Measurements from ENCODE around the gene TP63.

TP63 gene

GRCh38 chr3:189927975-189928895 lies 297.0 kb downstream of the TP63 start:
- H3K4me3 Mint-ChIP-seq: no peak overlapping the region
- no peak overlapping the region for H3K27ac Mint-ChIP-seq (ENCODE audit: low read depth)
- peaks cover 20% of the 10 kb centered on the region for H3K27me3 Mint-ChIP-seq
- DNase-seq (ENCODE audit: low spot score in 2 of 2) (no peak), ATAC-seq (replicated peaks; ENCODE audit: extremely low read depth, poor library complexity, severe bottlenecking) (no peak)
- H3K4me1 Mint-ChIP-seq: no peaks in the 10 kb centered on the region
- H3K9me3 Mint-ChIP-seq: no peaks in the 10 kb centered on the region
- H3K36me3 Mint-ChIP-seq (ENCODE audit: insufficient read depth): no peaks in the 10 kb centered on the region

DNA sequence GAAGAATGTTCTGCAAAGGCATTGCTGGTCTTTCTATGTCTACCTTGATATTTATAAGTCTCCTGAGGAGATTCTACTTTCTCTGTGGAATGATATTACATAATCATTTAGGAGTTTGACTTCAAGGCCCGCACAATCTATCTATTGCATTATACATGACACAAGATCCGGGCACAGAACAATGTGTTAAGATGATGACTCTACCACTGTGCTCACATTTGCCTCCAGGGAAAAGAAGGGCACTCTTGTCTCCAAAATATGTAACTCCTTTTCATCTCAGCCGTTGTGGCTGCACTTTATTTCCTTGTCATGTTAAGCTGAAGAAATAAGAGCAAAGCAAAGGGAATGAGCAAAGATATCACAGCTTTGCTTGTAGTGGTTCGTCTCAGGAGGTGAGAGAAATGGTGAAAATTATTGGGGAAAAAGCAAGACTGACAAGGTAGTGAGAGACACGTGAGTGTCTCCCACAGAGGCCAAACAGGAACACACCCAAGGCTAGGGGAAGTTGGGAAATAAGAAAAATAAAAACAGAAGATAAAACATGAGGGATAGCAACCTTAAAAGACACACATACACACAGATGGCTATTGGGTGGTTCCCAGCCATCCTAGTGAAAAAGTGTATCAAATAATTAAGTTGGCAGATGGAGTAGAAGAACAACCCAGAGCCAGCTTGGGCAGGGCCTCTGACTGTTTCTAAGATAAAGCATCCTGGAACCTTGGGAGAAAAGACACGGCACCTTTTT lies 305.2 kb downstream of the TP63 start:
- Mint-ChIP-seq H3K4me3 (no peak overlapping the region), H3K9me3 (no peaks in the 10 kb centered on the region), H3K27me3 (peaks cover 38% of the 10 kb centered on the region), H3K4me1 (no peaks in the 10 kb centered on the region), H3K27ac (ENCODE audit: low read depth) (no peak overlapping the region), H3K36me3 (ENCODE audit: insufficient read depth) (no peaks in the 10 kb centered on the region)
- DNase-seq (ENCODE audit: low spot score in 2 of 2): no peak
- ATAC-seq (replicated peaks; ENCODE audit: extremely low read depth, poor library complexity, severe bottlenecking): no peak

DNA sequence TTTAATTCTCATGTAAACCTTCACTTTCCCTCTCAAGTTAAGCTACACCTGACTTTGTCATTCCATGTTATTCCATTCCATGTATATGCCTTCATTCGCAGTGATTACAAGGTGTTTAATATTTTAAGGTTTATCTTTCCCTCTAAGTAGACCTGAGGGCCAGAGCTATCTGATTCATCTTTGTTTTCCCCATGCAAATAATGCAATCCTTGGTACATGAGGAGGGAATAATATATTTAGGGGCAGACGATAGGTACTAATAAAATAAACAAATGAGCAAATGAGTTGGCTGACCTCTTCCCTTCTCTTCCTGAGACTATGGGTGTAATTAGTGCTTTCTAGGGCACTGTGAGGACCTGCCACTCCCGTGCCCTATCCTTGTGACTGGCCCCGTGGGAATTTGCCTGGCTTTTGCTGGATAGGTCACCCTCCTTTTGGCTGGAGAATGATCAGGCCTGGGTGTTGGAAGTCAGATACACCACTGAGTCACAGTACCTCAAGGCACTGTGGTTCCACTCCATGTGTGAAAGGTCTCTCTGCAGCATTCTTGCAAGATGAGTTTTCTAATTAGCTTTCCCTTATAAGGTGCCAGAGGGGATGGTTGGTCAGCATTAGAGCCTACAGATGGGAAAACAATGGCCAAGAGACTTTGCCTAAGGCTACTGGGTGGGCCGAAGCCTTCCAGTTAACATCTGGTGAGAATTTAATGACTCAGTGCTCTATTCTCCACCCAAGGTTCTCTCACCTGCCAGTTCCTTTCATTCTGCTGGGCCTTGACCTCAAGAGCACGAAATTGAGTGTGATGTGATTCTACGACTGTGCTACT lies 306.3 kb downstream of the TP63 start:
- ATAC-seq (replicated peaks; ENCODE audit: extremely low read depth, poor library complexity, severe bottlenecking): no peak
- no peaks in the 10 kb centered on the region for H3K4me1 Mint-ChIP-seq
- H3K9me3 Mint-ChIP-seq: no peaks in the 10 kb centered on the region

DNA sequence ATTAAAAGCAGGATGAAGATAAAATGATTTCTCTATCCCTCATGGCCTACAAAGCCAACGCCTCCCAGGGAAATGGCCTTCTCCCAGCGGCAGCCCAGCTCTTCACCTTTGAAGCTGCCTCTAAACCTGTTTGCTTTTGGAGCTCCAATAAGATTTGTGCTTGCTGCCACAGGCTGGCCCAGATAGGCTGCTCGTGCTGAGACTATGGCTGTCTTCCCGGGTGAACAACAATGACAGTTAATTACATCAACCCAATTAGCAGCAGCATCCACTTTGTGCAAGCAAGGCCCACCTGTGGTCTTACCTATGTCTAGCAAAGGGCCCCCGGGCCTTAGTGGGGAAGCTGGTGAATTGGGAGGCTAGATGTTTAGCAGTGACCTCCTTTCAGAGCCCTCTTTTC lies 309.9 kb downstream of the TP63 start:
- H3K27me3 Mint-ChIP-seq: peaks cover 10% of the 10 kb centered on the region
- no peak for DNase-seq (ENCODE audit: low spot score in 2 of 2)
- no peaks in the 10 kb centered on the region for H3K4me1 Mint-ChIP-seq
- H3K27ac Mint-ChIP-seq (ENCODE audit: low read depth): no peak overlapping the region
- ATAC-seq (replicated peaks; ENCODE audit: extremely low read depth, poor library complexity, severe bottlenecking): no peak
- no peaks in the 10 kb centered on the region for H3K36me3 Mint-ChIP-seq (ENCODE audit: insufficient read depth)
- H3K4me3 Mint-ChIP-seq: no peak overlapping the region
- H3K9me3 Mint-ChIP-seq: no peaks in the 10 kb centered on the region

More for the DNA sequence above, 306.3 kb downstream of the TP63 start:
- Mint-ChIP-seq H3K27me3 (peaks cover 27% of the 10 kb centered on the region), H3K36me3 (ENCODE audit: insufficient read depth) (no peaks in the 10 kb centered on the region), H3K27ac (ENCODE audit: low read depth) (no peak overlapping the region), H3K4me3 (no peak overlapping the region)
- no peak for DNase-seq (ENCODE audit: low spot score in 2 of 2)

DNA sequence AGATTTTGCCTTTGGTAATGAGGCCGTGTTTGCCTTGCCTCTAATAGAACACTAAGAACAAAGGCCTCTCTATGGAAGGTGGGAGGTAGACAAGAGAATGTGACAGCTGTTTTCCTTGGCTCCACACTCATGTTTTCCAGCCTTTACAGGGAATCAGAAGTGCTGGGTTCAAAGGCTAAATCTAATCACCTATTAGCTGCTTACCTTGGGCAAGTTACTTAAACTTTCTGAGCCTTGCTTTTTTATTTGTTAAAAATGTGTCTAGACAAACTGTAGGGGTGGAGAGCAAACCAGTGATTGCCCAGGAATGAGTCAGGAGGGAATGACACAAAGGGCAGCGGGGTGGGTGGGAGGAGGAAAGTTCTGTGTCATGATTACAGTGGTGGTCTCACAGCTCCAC lies 310.5 kb downstream of the TP63 start:
- DNase-seq (ENCODE audit: low spot score in 2 of 2): no peak
- Mint-ChIP-seq H3K4me1 (no peaks in the 10 kb centered on the region), H3K36me3 (ENCODE audit: insufficient read depth) (no peaks in the 10 kb centered on the region), H3K27me3 (peaks cover 10% of the 10 kb centered on the region), H3K4me3 (no peak overlapping the region), H3K27ac (ENCODE audit: low read depth) (no peak overlapping the region), H3K9me3 (no peaks in the 10 kb centered on the region)
- ATAC-seq (replicated peaks; ENCODE audit: extremely low read depth, poor library complexity, severe bottlenecking): no peak

- Mint-ChIP-seq H3K27me3 (peaks cover 10% of the 10 kb centered on the region), H3K4me1 (no peaks in the 10 kb centered on the region), H3K36me3 (ENCODE audit: insufficient read depth) (no peaks in the 10 kb centered on the region), H3K27ac (ENCODE audit: low read depth) (no peak overlapping the region), H3K4me3 (no peak overlapping the region), H3K9me3 (no peaks in the 10 kb centered on the region)
- DNase-seq (ENCODE audit: low spot score in 2 of 2) (no peak), ATAC-seq (replicated peaks; ENCODE audit: extremely low read depth, poor library complexity, severe bottlenecking) (no peak)
These were observed 311.8 kb downstream of the TP63 start for GRCh38 chr3:189942948-189943347.

- H3K4me1 Mint-ChIP-seq: peaks cover 5% of the 10 kb centered on the region
- DNase-seq (ENCODE audit: low spot score in 2 of 2) (no peak), ATAC-seq (replicated peaks; ENCODE audit: extremely low read depth, poor library complexity, severe bottlenecking) (no peak)
- H3K4me3 Mint-ChIP-seq: no peak overlapping the region
- H3K36me3 Mint-ChIP-seq (ENCODE audit: insufficient read depth): no peaks in the 10 kb centered on the region
- H3K27ac Mint-ChIP-seq (ENCODE audit: low read depth): no peak overlapping the region
- H3K27me3 Mint-ChIP-seq: peaks cover 10% of the 10 kb centered on the region
- H3K9me3 Mint-ChIP-seq: no peaks in the 10 kb centered on the region
These were observed 313.3 kb downstream of the TP63 start for GRCh38 chr3:189944285-189945145.

DNA sequence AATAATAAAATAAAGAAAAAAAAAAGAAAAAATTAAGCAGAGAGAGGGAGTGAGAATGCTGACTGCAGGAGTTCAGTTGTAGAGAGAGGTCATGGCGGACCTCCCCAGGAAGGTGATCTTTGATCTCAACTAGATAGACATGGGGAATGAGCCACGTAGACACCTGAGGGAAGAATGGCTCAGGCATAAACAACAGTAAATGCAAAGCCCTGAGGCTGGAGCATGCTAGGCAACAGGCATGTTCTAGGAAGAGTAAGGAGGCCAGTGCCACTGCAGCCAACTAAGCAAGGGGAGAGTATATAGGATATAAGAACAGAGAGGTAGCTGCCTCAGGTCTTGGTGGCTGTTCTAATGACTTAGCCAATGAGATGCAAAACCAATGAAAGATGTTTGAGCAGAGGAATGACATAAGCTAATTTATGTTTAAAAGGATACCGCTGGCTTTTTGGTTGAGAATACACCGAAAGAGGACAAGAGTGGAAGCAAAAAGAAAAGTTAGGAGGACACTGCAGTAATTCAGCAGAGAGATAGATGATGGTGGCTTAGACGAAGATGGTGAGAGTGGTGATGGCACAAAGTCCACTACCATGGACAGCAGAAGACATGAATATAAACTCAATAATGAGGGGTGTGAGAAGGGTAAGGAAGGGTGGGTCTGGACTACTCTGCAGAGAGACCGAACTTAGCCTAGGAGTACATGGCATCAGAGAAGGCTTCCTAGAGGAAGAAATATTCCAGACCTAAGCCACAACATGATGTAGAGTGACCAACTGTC lies 314.9 kb downstream of the TP63 start:
- Mint-ChIP-seq H3K9me3 (no peaks in the 10 kb centered on the region), H3K4me3 (no peak overlapping the region), H3K27ac (ENCODE audit: low read depth) (no peak overlapping the region), H3K4me1 (peaks cover 5% of the 10 kb centered on the region), H3K27me3 (peaks cover 10% of the 10 kb centered on the region), H3K36me3 (ENCODE audit: insufficient read depth) (no peaks in the 10 kb centered on the region)
- ATAC-seq (replicated peaks; ENCODE audit: extremely low read depth, poor library complexity, severe bottlenecking): no peak
- DNase-seq (ENCODE audit: low spot score in 2 of 2): no peak

All from central memory CD8-positive, alpha-beta T cell (primary cell).